NCI-H345 treated with DMSO at 0.1 percent for 48 hours (cell line): ENCODE measurements around the gene AKR1C8.
"Not testable (repeated sequence)": the region's sequence is repeated elsewhere in the genome, so short reads cannot be mapped to it uniquely, and the experiment has no call there.

ENCODE experiments used
- DNase-seq: peaks from one replicate; lab custom pipeline; 2025; ENCODE audit not compliant: unreplicated experiment; lab: John Stamatoyannopoulos, UW

Gene AKR1C8

GRCh38 chr10:5184987-5185775 lies at the start of gene AKR1C8:
TSS of gene AKR1C8 (minus strand) at chr10:5185150. CDS start at chr10:5185104, 46 bp downstream.
- no peak for DNase-seq

GRCh38 chr10:5234106-5234860 lies 49.3 kb upstream of the AKR1C8 start:
- no peak for DNase-seq

GRCh38 chr10:5233324-5233723 lies 48.4 kb upstream of the AKR1C8 start:
- no peak for DNase-seq

- no peak for DNase-seq
Observed at GRCh38 chr10:5229019-5229418, 44.1 kb upstream of the AKR1C8 start.

- DNase-seq = not testable (repeated sequence)
Observed at GRCh38 chr10:5222942-5223341, 38.0 kb upstream of the AKR1C8 start.

GRCh38 chr10:5219262-5219661 lies 34.3 kb upstream of the AKR1C8 start:
- DNase-seq = no peak

- no peak for DNase-seq
Observed at GRCh38 chr10:5216801-5217200, 31.9 kb upstream of the AKR1C8 start.

- DNase-seq = no peak
Observed at GRCh38 chr10:5211696-5212536, 27.0 kb upstream of the AKR1C8 start.

- not testable (repeated sequence) for DNase-seq
Observed at GRCh38 chr10:5210261-5210660, 25.3 kb upstream of the AKR1C8 start.

GRCh38 chr10:5209776-5210175 lies 24.8 kb upstream of the AKR1C8 start:
- DNase-seq = not testable (repeated sequence)

- DNase-seq = no peak
Observed at GRCh38 chr10:5206799-5207198, 21.8 kb upstream of the AKR1C8 start.

GRCh38 chr10:5199398-5199797 lies 14.4 kb upstream of the AKR1C8 start:
- DNase-seq = no peak

- no peak for DNase-seq
Observed at GRCh38 chr10:5198386-5198785, 13.4 kb upstream of the AKR1C8 start.

- no peak for DNase-seq
Observed at GRCh38 chr10:5196702-5197113, 11.8 kb upstream of the AKR1C8 start, which contains the start of gene AKR1C4. TSS of gene AKR1C4 (plus strand) at chr10:5196837. CDS start at chr10:5196868, 31 bp downstream.

- no peak for DNase-seq
Observed at GRCh38 chr10:5195727-5196374, 10.9 kb upstream of the AKR1C8 start.

GRCh38 chr10:5194431-5194830 lies 9.5 kb upstream of the AKR1C8 start:
- DNase-seq = no peak

- DNase-seq = no peak
Observed at GRCh38 chr10:5188358-5188757, 3.4 kb upstream of the AKR1C8 start.

GRCh38 chr10:5187867-5188266 lies 2.9 kb upstream of the AKR1C8 start:
- DNase-seq = no peak

GRCh38 chr10:5183923-5184322 lies 1.0 kb downstream of the AKR1C8 start:
- DNase-seq = no peak

GRCh38 chr10:5180503-5180902 lies 4.4 kb downstream of the AKR1C8 start:
- not testable (repeated sequence) for DNase-seq

- DNase-seq = not testable (repeated sequence)
Observed at GRCh38 chr10:5175581-5175980, 9.4 kb downstream of the AKR1C8 start.
